A204.1 (cell line): Measurements from ENCODE around the gene SULT1A2.
"Not testable (repeated sequence)": the region's sequence is repeated elsewhere in the genome, so short reads cannot be mapped to it uniquely, and the experiment has no call there.

ENCODE experiments used
- FAIRE-seq: peaks from 2 replicates; lab custom pipeline; 2012; peaks lifted over from hg19 to GRCh38; lab: Jason Lieb, UNC

Gene SULT1A2

DNA sequence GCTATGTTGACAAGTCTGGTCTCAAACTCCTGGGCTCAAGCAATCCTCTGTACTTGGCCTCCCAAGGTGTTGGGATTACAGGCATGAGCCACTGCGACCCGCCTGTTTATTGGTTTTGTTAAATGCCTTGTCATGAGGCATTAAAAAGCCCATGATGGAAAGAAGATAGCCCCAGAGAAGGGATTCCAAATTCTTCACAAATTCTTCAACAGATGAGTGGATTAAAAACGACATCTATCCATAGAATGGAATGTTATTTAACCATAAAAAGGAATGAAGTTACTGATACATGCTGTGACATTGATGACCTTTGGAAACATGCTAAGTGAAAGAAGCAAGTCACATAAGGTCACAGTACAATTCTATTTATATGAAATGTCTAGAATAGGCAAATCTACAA lies 38.4 kb downstream of the SULT1A2 start:
- FAIRE-seq, result no peak

DNA sequence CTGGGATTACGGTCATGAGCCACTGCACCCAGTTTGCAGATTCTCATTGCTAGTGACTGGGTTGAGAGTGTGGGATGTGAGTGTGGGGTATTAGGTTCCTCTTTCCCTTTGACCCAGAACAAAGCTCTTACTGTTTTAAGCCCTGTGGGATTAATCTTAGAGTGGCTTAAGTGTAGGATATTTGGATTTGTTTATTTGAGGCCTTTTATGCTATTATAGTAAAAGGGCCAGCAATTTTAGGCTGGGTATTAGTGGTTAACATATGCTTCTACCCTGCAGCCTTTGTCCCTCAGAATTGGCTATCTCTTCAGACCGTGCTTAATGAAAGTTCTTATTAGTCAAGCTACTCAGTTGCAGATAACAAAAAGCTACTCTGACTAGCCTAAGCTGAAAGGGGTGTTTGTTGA lies 39.9 kb downstream of the SULT1A2 start:
- FAIRE-seq, result no peak

DNA sequence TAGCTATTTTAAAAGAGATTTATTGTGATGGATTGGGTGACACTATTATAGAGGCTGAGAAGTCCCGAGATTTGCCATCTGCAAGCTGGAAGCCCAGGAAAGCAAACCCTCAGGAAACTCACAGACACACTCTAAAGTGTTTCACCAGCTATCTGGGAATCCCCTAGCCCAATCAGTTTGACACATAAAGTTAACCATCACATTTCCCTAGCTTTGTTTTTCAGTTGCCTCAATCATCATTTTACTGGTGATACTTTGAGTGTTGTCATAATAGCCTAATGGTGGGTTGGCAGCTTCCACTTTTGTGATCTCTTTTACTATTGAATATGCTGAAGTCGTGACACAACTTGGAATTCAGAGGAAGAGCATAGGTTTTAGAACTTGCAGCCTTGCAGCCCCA lies 41.3 kb downstream of the SULT1A2 start:
- FAIRE-seq, result no peak

DNA sequence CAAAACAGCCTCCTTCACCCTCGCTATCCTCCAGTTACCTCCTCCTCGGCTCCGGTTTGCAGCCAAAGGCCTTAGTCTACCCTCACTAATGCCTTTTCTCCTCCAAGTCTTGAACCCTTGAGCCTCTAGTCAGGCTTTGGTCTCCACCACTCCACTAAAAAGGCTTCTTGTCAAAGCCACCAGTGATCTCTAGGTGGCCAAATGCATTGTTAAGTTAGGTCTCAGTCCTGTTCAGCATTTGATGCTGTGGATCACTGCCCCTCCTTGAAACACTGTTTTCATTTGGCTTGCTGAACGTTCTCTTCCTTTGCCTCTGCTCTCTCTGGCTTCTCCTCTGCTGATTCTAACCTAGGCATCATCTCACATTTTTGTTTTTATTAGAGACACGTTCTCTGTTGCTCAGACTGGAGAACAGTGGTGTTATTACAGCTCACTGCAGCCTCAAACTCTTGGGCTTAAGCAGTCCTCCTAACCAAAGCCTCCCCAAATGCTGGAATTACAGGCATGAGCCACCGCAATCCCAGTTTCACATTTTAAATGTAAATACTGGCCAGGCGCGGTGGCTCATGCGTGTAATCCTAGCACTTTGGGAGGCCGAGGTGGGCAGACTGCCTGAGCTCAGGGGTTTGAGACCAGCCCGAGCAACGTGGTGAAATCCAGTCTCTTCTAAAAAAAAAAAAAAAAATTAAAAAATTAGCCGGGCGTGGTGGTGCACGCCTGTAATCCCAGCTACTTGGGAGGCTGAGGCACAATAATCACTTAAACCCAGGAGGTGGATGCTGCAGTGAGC lies 42.0 kb downstream of the SULT1A2 start:
- FAIRE-seq, result no peak

DNA sequence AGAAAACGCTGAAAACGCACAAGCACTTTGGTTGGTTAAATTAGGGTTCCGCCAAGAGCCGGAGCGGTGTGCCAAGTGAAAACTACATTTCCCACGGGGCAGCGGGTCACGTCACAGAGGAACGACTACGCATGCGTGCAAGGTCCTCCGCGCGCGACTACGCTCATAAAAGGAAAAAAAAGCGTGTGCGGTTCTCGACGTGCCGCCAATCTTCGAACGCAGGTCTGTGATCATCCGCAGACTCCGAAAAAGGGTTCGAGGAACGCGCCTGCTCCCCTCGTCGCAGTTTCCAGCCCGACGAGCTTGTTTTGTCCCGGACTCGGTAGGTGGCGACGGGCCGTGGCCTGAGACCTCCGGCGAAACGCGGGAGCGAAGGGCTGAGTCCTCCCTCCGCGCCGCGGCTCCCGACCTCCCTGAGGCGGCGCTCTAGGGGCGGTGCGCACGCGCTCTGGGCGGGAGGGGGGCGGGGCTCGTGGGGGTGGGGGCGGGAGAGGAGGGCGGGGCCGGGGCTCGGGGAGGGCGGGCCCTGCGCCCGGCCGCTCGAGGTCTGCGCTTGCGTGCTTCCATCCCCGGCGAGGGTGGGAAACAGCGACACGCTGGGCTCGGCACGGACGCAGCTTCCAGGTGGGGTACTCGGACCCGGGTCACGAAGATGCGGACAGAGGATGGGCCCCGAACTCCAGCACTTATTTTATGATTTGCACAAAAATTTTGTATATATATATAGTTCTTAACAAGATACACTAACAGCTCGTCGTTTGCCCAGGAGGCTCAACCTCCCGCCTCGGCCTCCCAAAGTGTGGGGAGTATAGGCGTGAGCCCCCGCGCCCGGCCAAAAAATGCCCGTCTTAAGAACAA lies 42.8 kb downstream of the SULT1A2 start, which contains the start of gene SGF29:
Gene SGF29, plus strand, starts transcription at position 145 of the 858 bp plus-strand sequence. CDS start 27,150 bp downstream, outside the sequence.
- FAIRE-seq, result no peak

DNA sequence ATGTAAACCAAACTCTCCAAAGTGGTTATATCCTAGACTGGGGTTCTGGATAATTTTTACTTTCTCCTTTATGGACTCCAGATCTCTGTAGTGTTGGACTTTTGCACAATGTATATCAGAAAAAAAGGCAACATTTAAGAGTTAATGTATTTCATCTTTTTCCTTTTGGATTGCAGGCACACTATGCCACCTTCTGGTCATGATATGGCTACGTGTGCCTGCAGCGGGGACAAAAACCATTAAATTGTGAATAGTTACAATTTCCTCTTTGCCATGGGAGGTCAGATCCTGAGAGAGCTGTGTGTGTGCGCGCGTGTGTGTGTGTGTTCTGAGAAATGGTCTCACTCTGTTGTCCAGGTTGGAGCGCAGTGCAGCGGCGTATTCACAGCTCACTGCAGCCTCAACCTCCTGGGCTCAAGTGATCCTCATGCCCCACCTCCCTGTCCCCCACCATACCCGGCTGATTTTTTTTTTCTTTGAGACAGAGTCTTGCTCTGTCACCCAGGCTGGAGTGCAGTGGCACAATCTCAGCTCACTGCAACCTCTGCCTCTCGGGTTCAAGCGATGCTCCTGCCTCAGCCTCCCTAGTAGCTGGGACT lies 47.5 kb downstream of the SULT1A2 start:
- peak; percentile 60 for FAIRE-seq

DNA sequence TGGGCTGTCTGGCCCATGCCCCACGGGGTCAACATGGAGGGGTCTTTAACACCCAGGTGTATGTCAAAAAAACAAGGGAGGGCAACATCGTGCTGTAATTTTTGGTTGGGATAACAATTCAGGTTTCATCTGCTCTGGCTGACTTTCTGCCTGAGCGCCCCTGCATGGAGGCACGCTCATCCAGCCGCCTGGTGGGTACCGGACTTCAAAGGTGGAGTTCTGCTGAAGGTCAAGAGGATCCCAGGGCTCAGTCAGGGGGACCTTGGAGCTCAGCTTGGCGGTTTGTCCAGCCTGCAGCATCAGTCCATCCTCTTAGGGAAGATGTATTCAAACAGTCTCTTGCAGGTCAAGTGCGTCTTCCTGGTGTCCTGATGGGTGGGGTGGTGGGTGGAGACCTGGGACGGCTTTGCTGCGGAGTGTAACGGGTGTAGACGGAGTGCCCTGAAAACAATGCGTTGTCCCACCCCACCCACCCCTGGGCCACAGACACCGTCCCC lies 48.5 kb downstream of the SULT1A2 start:
- FAIRE-seq, result no peak

DNA sequence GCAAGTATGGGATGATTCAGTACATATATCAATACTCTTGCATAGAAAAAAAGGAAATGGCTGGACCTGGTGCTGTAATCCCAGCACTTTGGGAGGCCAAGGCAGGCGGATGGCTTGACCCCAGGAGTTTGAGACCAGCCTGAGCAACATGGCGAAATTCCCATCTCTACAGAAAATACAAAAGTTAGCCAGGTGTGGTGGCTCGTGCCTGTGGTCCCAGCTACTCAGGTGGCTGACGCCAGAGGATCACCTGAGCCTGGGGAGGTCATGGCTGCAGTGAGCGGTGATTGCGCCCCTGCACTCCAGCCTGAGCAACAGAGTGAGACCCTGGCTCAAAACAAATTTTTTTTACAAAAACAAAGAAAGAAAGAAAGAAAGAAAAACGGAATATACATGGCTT lies 50.2 kb downstream of the SULT1A2 start:
- FAIRE-seq, result no peak

DNA sequence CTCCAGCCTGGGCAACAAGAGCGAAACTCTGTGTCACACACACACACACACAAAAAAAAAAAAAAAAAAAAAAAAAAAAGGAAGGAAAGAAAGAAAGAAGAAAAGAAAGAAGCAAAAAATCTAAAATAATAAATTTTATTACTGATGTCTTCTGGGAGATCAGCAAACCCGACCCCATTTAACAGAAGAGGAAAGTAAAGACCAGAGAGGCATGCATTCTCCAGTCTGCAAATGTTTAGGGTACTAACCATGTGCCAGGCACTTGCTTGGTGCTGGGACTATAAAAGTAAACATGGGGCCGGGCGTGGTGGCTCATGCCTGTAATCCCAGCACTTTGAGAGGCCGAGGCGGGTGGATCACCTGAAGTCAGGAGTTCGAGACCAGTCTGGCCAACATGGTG lies 50.9 kb downstream of the SULT1A2 start:
- not testable (repeated sequence) for FAIRE-seq

DNA sequence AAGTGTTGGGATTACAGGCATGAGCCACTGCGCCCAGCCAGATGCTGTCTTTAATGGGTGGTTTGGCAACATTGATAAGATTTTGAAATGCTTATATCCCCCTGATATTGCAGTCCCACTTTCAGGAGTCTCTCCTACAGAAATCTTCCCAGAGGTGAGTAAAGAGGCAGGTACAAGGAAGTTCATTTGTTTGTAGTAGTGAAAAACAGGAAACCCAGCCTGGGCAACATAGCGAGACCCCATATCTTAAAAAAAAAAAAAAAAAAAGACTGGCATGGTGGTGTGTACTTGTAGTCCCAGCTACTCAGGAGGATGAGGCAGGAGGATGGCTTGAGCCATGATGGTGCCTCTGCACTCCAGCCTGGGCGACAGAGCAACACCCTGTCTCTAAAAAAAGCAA lies 51.9 kb downstream of the SULT1A2 start:
- no peak for FAIRE-seq

DNA sequence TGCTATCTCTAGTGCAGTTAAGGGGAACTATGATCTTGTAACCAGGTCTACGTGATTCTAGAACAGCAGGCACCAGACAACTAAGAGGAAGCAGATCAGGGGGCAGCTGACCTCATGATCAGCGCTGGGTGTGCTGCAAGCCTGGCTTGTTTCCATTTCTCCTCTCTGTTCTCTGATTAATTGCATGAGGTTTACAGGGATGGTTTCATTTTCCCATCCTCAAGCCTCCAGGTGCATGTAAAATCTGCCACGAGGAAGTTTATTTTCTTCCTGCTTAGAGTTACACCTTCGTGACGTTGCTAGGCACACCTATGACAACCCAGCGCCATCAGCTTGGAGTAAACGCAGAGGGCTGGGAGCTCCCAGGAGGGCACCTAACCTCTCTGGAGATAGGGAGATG lies 53.8 kb downstream of the SULT1A2 start:
- FAIRE-seq, result no peak

DNA sequence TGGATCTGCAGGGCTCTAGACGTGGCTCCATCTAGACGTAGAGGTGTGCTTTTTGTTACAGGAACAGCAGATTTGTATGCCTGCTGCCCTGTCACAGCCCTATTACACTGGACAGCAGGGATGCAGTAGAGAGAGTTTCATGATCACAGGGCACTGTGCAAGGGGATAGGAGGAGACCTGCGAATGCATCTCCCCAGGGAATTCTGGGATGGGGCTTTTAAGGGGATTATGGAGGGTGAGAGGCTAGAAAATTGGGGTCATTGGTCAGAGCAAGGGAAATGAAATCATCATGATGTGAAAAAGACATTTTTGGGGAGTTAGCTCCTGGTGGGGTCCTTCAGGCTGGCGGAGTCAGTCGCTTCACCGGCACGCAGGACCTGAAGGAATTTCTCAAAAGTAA lies 54.2 kb downstream of the SULT1A2 start:
- no peak for FAIRE-seq
